Activated T-cell treated with anti-CD3 and anti-CD28 coated beads, Interleukin-2, amount 50 U/mL, for 4 hours (primary cell): ENCODE results near the gene PLEKHM2. TPM values are rescaled to one million over a fixed set of nuclear protein-coding genes. Genes with fewer than 3 reads are reported as not detected.

ENCODE experiments used
- ATAC-seq, 2 donors: fragments of 200-7000 bp; cut with Tn5 transposase; one replicate each; pipeline ENCODE4 v1.10.0; 2021
- DNase-seq: peaks from one replicate; pipeline ENCODE4 v3.0.0-alpha.2; 2020
- H3K27me3 Mint-ChIP-seq: one replicate; pipeline ENCODE4 v1.8.0; 2021; ENCODE audit warnings: low read depth, mixed read lengths
- H3K36me3 Mint-ChIP-seq: one replicate; pipeline ENCODE4 v1.8.0; 2022; ENCODE audit warnings: mixed read lengths; ENCODE audit not compliant: insufficient read depth
- H3K4me1 Mint-ChIP-seq: one replicate; pipeline ENCODE4 v1.8.0; 2021; ENCODE audit warnings: low read depth, mixed read lengths
- H3K4me3 Mint-ChIP-seq: one replicate; pipeline ENCODE4 v1.8.0; 2021; ENCODE audit warnings: mild to moderate bottlenecking, moderate library complexity, mixed read lengths
- H3K9me3 Mint-ChIP-seq: one replicate; pipeline ENCODE4 v1.8.0; 2021; ENCODE audit warnings: mixed read lengths
- total RNA-seq, 3 donors: library from RNA; stranded (reverse); gene quantifications; one replicate each; pipeline ENCODE4 v1.2.1, GENCODE V29; 2021

Gene PLEKHM2
- total RNA-seq, 3 donors from 2014 or later: 58.1 to 67.5 (median 62.1) TPM

DNA sequence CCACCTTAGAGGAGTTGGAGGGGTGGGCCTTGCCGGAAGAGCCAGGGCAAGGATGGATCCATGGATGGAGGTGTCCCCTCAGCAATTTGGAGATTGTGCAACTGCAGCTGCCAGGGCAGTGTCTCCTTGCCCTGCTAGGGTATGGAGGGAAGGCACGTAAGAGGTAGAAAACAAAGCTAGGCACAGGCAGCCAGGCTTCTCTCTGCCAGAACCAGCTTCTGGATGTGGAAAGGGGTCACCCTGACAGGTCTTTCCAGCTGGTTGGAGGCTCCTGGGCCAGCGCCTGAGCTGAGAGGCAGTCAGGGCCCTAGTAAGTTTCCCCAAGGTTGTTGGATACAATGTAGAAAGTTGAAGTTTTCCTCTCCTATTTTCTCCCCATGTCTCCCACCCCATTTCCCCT, 36.7 kb downstream of the PLEKHM2 start:
- H3K4me1 Mint-ChIP-seq: no peaks in the 10 kb centered on the region
- ATAC-seq: no peak
- H3K27me3 Mint-ChIP-seq: no peaks in the 10 kb centered on the region
- H3K36me3 Mint-ChIP-seq: peaks cover 10% of the 10 kb centered on the region
- no peak for DNase-seq
- H3K9me3 Mint-ChIP-seq: no peaks in the 10 kb centered on the region
- H3K4me3 Mint-ChIP-seq: no peak overlapping the region

DNA sequence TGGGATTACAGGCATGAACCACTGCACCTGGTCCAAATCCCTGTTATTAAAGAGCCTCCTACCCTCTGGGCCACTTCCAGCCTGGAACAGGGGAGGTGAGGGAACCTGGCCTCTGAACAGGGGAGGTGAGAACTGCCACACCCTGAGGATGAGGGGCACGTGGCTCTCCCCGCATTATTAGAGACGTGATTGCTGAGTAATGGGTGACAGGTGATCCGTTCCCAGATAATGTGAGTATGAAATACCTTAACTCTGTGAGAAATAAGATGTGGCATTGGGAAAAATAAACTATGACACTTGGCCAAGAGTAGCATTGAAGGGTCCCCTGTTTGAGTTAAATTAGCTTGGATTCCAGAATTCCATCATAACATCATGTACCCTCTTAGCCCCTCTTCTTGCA, 38.3 kb downstream of the PLEKHM2 start:
- no peaks in the 10 kb centered on the region for H3K27me3 Mint-ChIP-seq
- H3K4me3 Mint-ChIP-seq: no peak overlapping the region
- H3K36me3 Mint-ChIP-seq: peaks cover 14% of the 10 kb centered on the region
- no peak for DNase-seq
- H3K9me3 Mint-ChIP-seq: no peaks in the 10 kb centered on the region
- H3K4me1 Mint-ChIP-seq: no peaks in the 10 kb centered on the region
- no peak for ATAC-seq

DNA sequence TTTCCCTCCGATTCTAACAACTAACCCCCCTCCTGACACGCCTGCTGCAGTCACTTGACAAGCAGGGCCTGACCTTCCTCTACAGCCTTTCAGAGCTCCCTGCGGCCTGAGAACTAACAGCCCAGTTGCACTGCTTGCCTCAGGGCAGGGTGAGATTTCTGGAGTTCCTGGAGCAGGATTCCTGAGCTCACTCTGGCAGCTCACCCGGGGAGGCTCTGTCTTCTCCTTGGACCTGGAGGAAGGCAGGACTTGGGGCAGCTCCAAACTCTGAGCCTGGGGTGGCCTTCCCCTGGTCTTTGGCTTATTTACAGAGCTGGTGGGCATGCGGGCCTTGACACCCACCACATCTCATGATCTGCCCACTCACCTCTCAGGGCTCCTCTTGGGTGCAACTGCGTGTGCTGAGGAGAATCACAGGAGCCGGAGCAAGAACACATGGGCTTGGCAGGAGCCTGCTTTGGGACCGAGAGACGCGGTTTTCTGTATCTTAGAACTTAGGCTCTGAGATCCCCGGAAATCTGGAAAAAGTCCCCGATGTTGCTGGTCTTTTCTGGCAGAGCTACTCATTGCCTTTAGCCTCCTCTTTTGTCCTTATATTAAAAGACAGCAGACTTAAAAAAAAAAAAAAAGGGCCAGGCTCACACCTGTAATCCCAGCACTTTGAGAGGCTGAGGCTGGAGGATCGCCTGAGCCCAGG, 38.9 kb downstream of the PLEKHM2 start:
- no peak overlapping the region for H3K4me3 Mint-ChIP-seq
- no peak for ATAC-seq
- no peaks in the 10 kb centered on the region for H3K4me1 Mint-ChIP-seq
- DNase-seq: no peak
- H3K27me3 Mint-ChIP-seq: no peaks in the 10 kb centered on the region
- peaks cover 14% of the 10 kb centered on the region for H3K36me3 Mint-ChIP-seq
- H3K9me3 Mint-ChIP-seq: no peaks in the 10 kb centered on the region

DNA sequence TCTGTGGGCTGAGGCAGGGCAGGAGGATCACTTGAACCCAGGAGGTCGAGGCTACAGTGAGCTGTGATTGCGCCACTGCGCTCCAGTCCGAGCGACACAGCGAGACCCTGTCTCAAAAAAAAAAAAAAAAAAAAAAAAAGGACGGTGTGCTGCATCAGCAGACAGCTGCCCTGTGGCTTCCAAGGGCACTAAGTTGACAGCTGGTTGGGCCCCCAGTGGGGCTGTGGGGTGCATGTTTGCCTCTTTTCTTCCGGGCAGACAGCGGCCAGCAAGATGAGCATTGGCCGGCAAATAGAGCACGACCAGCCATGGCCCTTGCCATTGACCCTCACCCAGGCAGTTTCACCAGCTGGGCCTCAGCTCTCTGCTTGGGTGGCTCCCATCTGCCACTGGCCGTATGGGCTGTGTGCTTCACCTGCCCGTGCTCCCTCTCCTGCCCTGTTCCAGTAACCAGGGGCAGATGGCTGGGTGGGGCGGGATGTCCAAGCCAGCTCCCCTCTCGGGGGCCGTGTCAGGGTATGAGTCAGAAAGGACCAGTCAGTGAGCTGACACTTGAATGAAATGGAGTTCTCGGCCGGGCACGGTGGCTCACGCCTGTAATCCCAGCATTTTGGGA, 39.6 kb downstream of the PLEKHM2 start:
- peaks cover 10% of the 10 kb centered on the region for H3K36me3 Mint-ChIP-seq
- no peak overlapping the region for H3K4me3 Mint-ChIP-seq
- H3K27me3 Mint-ChIP-seq: no peaks in the 10 kb centered on the region
- no peaks in the 10 kb centered on the region for H3K9me3 Mint-ChIP-seq
- no peak for ATAC-seq
- no peak for DNase-seq
- H3K4me1 Mint-ChIP-seq: no peaks in the 10 kb centered on the region

DNA sequence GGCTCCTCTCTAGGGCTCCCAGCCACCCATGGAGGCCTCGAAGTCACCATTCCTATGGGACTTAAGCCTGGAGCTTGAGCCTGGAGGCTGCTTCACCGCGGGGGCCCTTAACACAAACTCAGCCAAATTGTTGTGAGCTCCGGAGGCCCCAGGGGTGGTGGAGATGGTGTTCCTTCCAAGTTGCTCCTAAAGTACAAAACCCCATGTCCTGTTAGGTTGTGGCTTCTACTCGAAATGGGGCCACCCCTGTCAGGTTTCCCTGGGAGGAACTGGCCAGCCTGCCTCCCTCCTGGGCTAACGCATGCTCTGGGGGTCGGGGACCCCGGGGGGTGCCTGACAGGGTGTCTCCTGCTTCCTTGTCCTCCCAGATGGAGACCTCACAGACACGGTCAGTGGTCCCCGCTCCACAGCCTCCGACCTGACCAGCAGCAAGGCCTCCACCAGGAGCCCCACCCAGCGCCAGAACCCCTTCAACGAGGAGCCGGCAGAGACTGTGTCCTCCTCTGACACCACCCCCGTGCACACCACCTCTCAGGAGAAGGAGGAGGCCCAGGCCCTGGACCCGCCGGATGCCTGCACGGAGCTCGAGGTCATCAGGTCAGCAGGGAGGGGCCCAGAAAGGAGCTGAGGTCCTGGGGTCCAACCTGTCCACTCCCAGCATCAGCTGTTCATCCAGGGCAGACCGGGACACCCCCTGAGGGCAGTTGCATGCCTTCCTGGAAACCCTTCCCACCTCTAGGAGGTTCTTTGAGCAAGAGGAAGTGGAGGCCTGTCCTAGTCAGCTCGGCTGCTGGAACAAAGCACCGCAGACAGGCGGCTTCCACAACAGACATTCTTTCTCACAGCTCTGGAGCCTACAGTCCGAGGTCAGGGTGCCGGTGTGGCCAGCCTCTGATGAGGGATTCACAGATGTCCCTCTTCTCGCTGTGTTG, 41.1 kb downstream of the PLEKHM2 start:
- ATAC-seq (no peak), DNase-seq (no peak)
- Mint-ChIP-seq H3K9me3 (no peaks in the 10 kb centered on the region), H3K36me3 (peaks cover 10% of the 10 kb centered on the region), H3K4me3 (no peak overlapping the region), H3K4me1 (no peaks in the 10 kb centered on the region), H3K27me3 (no peaks in the 10 kb centered on the region)

DNA sequence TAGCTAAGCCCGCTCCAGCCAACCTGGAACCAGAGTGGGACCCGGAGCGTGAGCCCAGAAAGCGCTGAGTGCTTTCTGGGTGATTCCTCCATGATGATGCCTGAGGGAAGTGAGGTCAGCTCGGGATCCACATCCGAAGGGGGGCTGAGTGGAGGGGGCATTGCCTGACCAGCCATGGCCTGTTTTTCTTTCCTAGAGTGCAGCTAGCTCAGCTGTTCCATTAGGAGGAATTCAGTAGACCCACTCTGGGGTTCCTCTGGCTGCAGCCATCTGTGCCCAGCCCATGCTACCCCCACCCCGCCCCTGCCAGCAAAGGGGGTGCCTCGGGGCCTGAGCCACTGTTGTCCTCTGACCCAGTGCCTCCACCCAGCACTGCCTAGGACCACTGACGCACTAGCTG, 42.4 kb downstream of the PLEKHM2 start:
- Mint-ChIP-seq H3K9me3 (no peaks in the 10 kb centered on the region), H3K27me3 (no peaks in the 10 kb centered on the region), H3K36me3 (peaks cover 10% of the 10 kb centered on the region), H3K4me3 (no peak overlapping the region), H3K4me1 (no peaks in the 10 kb centered on the region)
- DNase-seq (no peak), ATAC-seq (no peak)

DNA sequence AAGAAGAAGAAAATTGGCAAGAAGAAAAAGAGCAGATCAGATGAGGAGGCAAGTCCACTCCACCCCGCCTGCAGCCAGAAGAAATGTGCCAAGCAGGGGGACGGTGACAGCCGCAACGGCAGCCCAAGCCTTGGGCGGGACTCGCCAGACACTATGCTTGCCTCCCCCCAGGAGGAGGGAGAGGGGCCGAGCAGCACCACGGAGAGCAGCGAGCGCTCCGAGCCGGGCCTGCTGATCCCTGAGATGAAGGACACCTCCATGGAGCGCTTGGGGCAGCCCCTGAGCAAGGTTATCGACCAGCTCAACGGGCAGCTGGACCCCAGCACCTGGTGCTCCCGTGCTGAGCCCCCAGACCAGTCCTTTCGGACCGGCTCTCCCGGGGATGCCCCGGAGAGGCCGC, 42.9 kb downstream of the PLEKHM2 start:
- Mint-ChIP-seq H3K9me3 (no peaks in the 10 kb centered on the region), H3K4me1 (no peaks in the 10 kb centered on the region), H3K4me3 (no peak overlapping the region), H3K27me3 (no peaks in the 10 kb centered on the region), H3K36me3 (peaks cover 10% of the 10 kb centered on the region)
- ATAC-seq: no peak
- DNase-seq: no peak

DNA sequence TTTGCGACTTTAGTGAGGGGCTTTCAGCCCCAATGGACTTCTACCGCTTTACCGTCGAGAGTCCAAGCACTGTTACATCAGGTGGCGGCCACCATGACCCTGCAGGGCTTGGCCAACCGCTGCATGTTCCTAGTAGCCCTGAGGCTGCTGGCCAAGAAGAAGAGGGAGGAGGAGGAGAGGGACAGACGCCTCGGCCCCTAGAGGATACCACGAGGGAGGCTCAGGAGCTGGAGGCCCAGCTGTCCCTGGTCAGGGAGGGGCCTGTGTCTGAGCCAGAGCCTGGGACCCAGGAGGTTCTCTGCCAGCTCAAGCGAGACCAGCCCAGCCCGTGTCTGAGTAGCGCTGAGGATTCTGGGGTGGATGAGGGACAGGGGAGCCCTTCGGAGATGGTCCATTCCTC, 43.3 kb downstream of the PLEKHM2 start:
- Mint-ChIP-seq H3K4me3 (no peak overlapping the region), H3K27me3 (no peaks in the 10 kb centered on the region), H3K4me1 (no peaks in the 10 kb centered on the region), H3K36me3 (peaks cover 12% of the 10 kb centered on the region), H3K9me3 (no peaks in the 10 kb centered on the region)
- ATAC-seq (no peak), DNase-seq (no peak)

DNA sequence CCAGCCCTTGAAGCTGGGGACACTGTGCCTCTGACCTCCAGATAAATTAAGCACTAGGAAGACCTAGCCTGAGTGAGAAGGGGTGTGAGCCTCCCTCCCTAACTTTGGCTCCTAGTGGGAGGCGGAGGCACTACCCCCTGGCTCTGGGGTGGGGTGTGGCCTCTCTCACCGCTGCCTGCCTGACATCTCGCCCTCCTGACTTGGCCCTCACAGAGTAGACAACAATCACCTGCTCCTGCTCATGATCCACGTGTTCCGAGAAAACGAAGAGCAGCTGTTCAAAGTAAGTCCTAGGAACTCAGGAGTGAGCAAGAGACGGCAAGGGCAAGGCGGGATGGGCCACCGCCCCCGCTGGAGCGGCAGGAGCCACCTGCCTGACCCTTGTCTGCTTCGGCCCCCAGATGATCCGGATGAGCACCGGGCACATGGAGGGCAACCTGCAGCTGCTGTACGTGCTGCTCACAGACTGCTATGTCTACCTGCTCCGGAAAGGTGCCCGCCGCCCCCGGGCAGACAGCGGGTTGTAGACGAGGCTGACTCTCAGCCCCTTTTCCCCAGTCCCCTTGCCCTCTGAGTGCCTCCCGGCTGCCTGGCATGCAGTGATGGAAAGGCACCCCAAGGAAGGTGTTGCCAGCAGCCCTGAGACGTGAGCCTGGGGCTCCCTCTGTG, 43.9 kb downstream of the PLEKHM2 start:
- DNase-seq: no peak
- ATAC-seq: no peak
- Mint-ChIP-seq H3K27me3 (no peaks in the 10 kb centered on the region), H3K9me3 (no peaks in the 10 kb centered on the region), H3K4me3 (no peak overlapping the region), H3K4me1 (no peaks in the 10 kb centered on the region), H3K36me3 (peaks cover 9% of the 10 kb centered on the region)

DNA sequence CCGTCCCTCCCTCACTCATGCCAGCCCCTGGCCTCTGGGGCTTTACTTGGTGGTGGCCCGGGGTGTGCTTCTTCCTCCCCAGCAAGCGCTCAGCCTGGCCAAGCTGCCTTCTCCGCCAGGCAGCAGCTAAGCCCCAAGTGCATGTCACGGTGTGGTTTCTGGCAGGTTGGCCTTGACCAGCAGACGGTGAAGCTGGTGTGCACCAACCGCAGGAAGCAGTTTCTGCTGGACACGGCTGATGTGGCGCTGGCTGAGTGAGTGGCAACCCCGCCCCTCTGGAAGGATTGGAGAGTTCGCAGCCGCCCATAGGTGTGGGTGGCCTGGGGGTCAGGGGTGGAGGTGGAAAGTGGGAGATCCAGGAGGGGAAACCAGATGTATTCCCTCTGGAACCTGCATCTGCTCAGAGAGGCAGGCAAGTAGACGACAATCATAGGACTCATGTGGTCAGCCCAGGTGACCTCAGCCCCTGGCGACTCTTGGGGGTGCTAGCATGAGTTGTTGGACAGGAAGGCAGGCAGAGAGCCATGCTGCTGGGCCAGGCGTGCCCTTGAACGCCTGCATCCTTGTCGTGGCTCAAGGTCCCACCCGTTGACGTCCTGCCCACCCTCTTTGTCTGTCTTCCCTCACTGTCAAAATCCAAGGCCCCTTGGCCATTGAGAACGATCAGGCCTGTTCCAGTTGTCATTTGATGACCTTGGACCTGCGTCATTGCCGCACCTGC, 45.0 kb downstream of the PLEKHM2 start:
- no peaks in the 10 kb centered on the region for H3K4me1 Mint-ChIP-seq
- peaks cover 9% of the 10 kb centered on the region for H3K36me3 Mint-ChIP-seq
- H3K27me3 Mint-ChIP-seq: no peaks in the 10 kb centered on the region
- no peak for DNase-seq
- no peak overlapping the region for H3K4me3 Mint-ChIP-seq
- no peaks in the 10 kb centered on the region for H3K9me3 Mint-ChIP-seq
- no peak for ATAC-seq

DNA sequence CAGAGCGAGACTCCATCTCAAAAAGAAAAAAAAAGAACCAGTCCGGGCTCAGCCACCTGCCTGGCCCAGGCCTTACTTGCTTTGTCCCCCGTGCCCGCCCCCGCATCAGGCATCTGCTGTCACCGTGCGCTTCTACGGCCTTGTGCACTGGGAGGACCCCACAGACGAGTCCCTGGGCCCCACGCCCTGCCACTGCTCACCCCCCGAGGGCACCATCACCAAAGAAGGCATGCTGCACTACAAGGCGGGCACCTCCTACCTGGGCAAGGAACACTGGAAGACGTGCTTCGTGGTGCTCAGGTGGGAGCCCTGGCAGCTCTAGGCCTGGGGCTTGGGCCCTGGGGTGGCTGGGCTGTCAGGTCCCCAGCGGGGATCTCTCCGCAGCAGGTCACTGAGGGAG, 46.3 kb downstream of the PLEKHM2 start:
- H3K4me3 Mint-ChIP-seq: no peak overlapping the region
- ATAC-seq (no peak), DNase-seq (no peak)
- no peaks in the 10 kb centered on the region for H3K9me3 Mint-ChIP-seq
- H3K36me3 Mint-ChIP-seq: peaks cover 9% of the 10 kb centered on the region
- no peaks in the 10 kb centered on the region for H3K4me1 Mint-ChIP-seq
- H3K27me3 Mint-ChIP-seq: no peaks in the 10 kb centered on the region

DNA sequence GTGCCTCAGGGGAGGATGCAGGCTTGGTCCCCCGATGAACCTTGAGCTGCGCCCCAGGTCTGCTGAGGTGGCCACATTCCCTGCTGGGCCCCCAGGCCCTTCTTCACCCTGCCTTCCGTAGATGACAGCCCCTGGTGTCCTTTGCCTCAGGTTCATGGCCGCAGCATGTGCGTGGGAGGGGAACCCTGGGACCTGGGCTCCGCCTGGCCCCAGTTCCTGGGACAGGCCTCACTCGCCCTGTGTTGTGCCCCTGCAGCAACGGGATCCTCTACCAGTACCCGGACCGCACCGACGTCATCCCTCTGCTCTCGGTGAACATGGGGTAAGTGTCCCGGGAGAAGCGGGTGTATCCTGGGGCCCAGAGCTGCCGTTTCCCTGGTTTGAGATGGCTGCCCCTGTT, 46.8 kb downstream of the PLEKHM2 start:
- H3K36me3 Mint-ChIP-seq: peaks cover 7% of the 10 kb centered on the region
- no peaks in the 10 kb centered on the region for H3K4me1 Mint-ChIP-seq
- no peaks in the 10 kb centered on the region for H3K9me3 Mint-ChIP-seq
- no peaks in the 10 kb centered on the region for H3K27me3 Mint-ChIP-seq
- no peak overlapping the region for H3K4me3 Mint-ChIP-seq
- ATAC-seq (no peak), DNase-seq (no peak)

DNA sequence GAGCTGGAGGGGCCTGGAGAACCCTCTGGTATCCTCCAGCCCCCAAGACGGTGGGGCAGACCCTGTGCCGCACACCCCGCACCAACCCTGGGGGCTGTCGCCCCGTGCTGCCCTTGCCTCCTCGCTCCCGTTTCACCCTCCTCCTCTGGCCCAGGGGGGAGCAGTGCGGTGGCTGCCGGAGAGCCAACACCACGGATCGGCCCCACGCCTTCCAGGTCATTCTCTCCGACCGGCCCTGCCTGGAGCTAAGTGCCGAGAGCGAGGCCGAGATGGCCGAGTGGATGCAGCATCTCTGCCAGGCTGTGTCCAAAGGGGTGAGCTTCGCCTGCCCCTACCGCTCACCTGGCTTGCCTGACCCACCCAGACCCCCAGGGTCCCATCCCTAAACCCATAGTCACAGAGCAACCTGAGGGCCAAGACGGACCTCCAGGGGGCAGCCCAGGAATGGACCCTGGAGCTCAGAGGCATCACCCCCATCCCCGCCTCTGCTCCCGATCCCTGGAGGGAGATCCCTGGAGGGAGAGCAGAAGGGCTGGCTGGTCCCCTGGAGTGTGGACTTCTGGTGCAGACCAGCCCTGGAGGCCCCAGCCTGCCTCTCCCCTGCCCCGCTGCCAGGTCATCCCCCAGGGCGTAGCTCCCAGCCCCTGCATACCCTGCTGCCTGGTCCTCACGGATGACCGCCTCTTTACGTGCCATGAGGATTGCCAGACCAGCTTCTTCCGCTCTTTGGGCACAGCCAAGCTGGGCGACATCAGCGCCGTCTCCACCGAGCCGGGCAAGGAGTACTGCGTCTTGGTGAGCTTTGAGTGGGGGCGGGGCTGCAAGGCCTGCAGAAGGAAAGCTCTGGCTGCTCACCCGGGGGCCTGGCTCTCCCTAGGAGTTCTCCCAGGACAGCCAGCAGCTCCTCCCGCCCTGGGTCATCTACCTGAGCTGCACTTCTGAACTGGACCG, 47.9 kb downstream of the PLEKHM2 start:
- Mint-ChIP-seq H3K4me1 (no peaks in the 10 kb centered on the region), H3K36me3 (peaks cover 3% of the 10 kb centered on the region), H3K9me3 (no peaks in the 10 kb centered on the region), H3K4me3 (no peak overlapping the region), H3K27me3 (no peaks in the 10 kb centered on the region)
- no peak for ATAC-seq
- no peak for DNase-seq
